ES-I3 (cell line): ENCODE data around the gene DSC1.
A peak's percentile ranks its signal among the peaks of the same experiment; 100 is the strongest.

Experiments used
- H3K36me3 ChIP-seq: 2 replicates; pipeline ENCODE4 v1.6.1; 2013; ENCODE audit warnings: mild to moderate bottlenecking, low read length, control low read depth, moderate library complexity; ENCODE audit not compliant: insufficient read depth
- H3K4me1 ChIP-seq: 2 replicates; pipeline ENCODE4 v1.6.1; 2013; ENCODE audit warnings: mild to moderate bottlenecking, control low read depth, low read length; ENCODE audit not compliant: insufficient read depth
- H3K9ac ChIP-seq: 2 replicates; pipeline ENCODE4 v1.6.1; 2013; ENCODE audit warnings: low read depth, mild to moderate bottlenecking, low read length, moderate library complexity
- H3K9me3 ChIP-seq: 2 replicates; pipeline ENCODE4 v1.6.1; 2013; ENCODE audit warnings: mild to moderate bottlenecking, low read length, moderate library complexity; ENCODE audit not compliant: control insufficient read depth, insufficient read depth

Gene DSC1

GRCh38 chr18:31103423-31103822 lies 59.2 kb downstream of the DSC1 start:
- Histone ChIP-seq H3K9me3 (no peaks in the 10 kb centered on the region), H3K9ac (no peak overlapping the region), H3K36me3 (no peaks in the 10 kb centered on the region), H3K4me1 (peaks cover 10% of the 10 kb centered on the region)

GRCh38 chr18:31102941-31103340 lies 59.7 kb downstream of the DSC1 start:
- Histone ChIP-seq H3K4me1 (peaks cover 10% of the 10 kb centered on the region), H3K9ac (peak overlapping the region; percentile 92), H3K9me3 (no peaks in the 10 kb centered on the region), H3K36me3 (no peaks in the 10 kb centered on the region)

- Histone ChIP-seq H3K9me3 (no peaks in the 10 kb centered on the region), H3K4me1 (peaks cover 10% of the 10 kb centered on the region), H3K9ac (peak within 1 kb of the TSS; percentile 92), H3K36me3 (no peaks in the 10 kb centered on the region)
These were observed 60.5 kb downstream of the DSC1 start, which contains the start of gene DSC2 for GRCh38 chr18:31102025-31102684. Gene DSC2, minus strand, starts transcription at chr18:31102421. Its CDS starts 450 bp downstream, at chr18:31101971.

GRCh38 chr18:31101183-31102024 lies 61.3 kb downstream of the DSC1 start:
- peaks cover 10% of the 10 kb centered on the region for H3K4me1 ChIP-seq
- H3K36me3 ChIP-seq, result no peaks in the 10 kb centered on the region
- peak overlapping the region; percentile 92 for H3K9ac ChIP-seq
- no peaks in the 10 kb centered on the region for H3K9me3 ChIP-seq

GRCh38 chr18:31100436-31101182 lies 62.0 kb downstream of the DSC1 start:
- no peaks in the 10 kb centered on the region for H3K36me3 ChIP-seq
- peak overlapping the region; percentile 92 for H3K9ac ChIP-seq
- H3K9me3 ChIP-seq, result no peaks in the 10 kb centered on the region
- H3K4me1 ChIP-seq, result peaks cover 10% of the 10 kb centered on the region

- Histone ChIP-seq H3K36me3 (no peaks in the 10 kb centered on the region), H3K9ac (peak overlapping the region; percentile 92; the same call in 1 of the 2 replicates), H3K4me1 (peaks cover 10% of the 10 kb centered on the region), H3K9me3 (no peaks in the 10 kb centered on the region)
These were observed 63.0 kb downstream of the DSC1 start for GRCh38 chr18:31099450-31100230.

GRCh38 chr18:31098878-31099277 lies 63.8 kb downstream of the DSC1 start:
- Histone ChIP-seq H3K9me3 (no peaks in the 10 kb centered on the region), H3K36me3 (no peaks in the 10 kb centered on the region), H3K4me1 (peaks cover 10% of the 10 kb centered on the region), H3K9ac (no peak overlapping the region)

- Histone ChIP-seq H3K9ac (no peak overlapping the region), H3K4me1 (no peaks in the 10 kb centered on the region; the same call in 1 of the 2 replicates), H3K9me3 (no peaks in the 10 kb centered on the region), H3K36me3 (no peaks in the 10 kb centered on the region)
These were observed 65.0 kb downstream of the DSC1 start for GRCh38 chr18:31097666-31098065.

- no peaks in the 10 kb centered on the region for H3K9me3 ChIP-seq
- H3K36me3 ChIP-seq, result no peaks in the 10 kb centered on the region; the same call in 1 of the 2 replicates
- H3K9ac ChIP-seq, result no peak overlapping the region
- H3K4me1 ChIP-seq, result no peaks in the 10 kb centered on the region
These were observed 68.8 kb downstream of the DSC1 start for GRCh38 chr18:31093880-31094279.

GRCh38 chr18:31093294-31093693 lies 69.4 kb downstream of the DSC1 start:
- H3K9me3 ChIP-seq, result no peaks in the 10 kb centered on the region
- no peaks in the 10 kb centered on the region; the same call in 1 of the 2 replicates for H3K36me3 ChIP-seq
- no peaks in the 10 kb centered on the region for H3K4me1 ChIP-seq

GRCh38 chr18:31091350-31091749 lies 71.3 kb downstream of the DSC1 start:
- Histone ChIP-seq H3K9me3 (no peaks in the 10 kb centered on the region), H3K4me1 (no peaks in the 10 kb centered on the region), H3K9ac (no peak overlapping the region), H3K36me3 (no peaks in the 10 kb centered on the region; the same call in none of the 2 replicates)

More at GRCh38 chr18:31093294-31093693, 69.4 kb downstream of the DSC1 start:
- no peak overlapping the region for H3K9ac ChIP-seq

- H3K9me3 ChIP-seq, result no peaks in the 10 kb centered on the region
- no peak overlapping the region for H3K9ac ChIP-seq
- no peaks in the 10 kb centered on the region; the same call in none of the 2 replicates for H3K36me3 ChIP-seq
- no peaks in the 10 kb centered on the region for H3K4me1 ChIP-seq
These were observed 74.1 kb downstream of the DSC1 start for GRCh38 chr18:31088532-31088931.

- Histone ChIP-seq H3K36me3 (no peaks in the 10 kb centered on the region), H3K9me3 (no peaks in the 10 kb centered on the region), H3K9ac (no peak overlapping the region), H3K4me1 (no peaks in the 10 kb centered on the region)
These were observed 82.7 kb downstream of the DSC1 start for GRCh38 chr18:31079973-31080372.
